Stimulated activated CD4-positive, alpha-beta T cell treated with anti-CD3 and anti-CD28 coated beads, Interleukin-1b, Interleukin-23, amount 100 ng/mL, for 1 hour (primary cell): ENCODE results near the gene VPS37D.
A peak's percentile ranks its signal among the peaks of the same experiment; 100 is the strongest.
"Not testable (repeated sequence)": the region's sequence is repeated elsewhere in the genome, so short reads cannot be mapped to it uniquely, and the experiment has no call there.

ENCODE experiments used
- DNase-seq, 2 donors: peaks; one replicate each; pipeline ENCODE4 v3.0.0-alpha.2; 2020; ENCODE audit warnings: low read depth in 2 of 2

The VPS37D gene

GRCh38 chr7:73706126-73707044 lies 38.8 kb downstream of the VPS37D start:
- no peak for DNase-seq

GRCh38 chr7:73707045-73707631 lies 39.5 kb downstream of the VPS37D start:
- no peak for DNase-seq

GRCh38 chr7:73708961-73709549 lies 41.4 kb downstream of the VPS37D start:
- DNase-seq: no peak

- DNase-seq: no peak
Measured at GRCh38 chr7:73712773-73713172, 45.1 kb downstream of the VPS37D start.

GRCh38 chr7:73713319-73713718 lies 45.7 kb downstream of the VPS37D start:
- DNase-seq: not testable (repeated sequence)

- no peak for DNase-seq
Measured at GRCh38 chr7:73715648-73716317, 48.2 kb downstream of the VPS37D start.

GRCh38 chr7:73716318-73716890 lies 48.8 kb downstream of the VPS37D start:
- DNase-seq: no peak

GRCh38 chr7:73717025-73717807 lies 49.6 kb downstream of the VPS37D start:
- no peak for DNase-seq

GRCh38 chr7:73717991-73718405 lies 50.4 kb downstream of the VPS37D start:
- DNase-seq: peak in 1 of 2 donors; percentile 47

- DNase-seq: no peak
Measured at GRCh38 chr7:73718438-73718881, 50.8 kb downstream of the VPS37D start.

GRCh38 chr7:73718905-73719805 lies 51.5 kb downstream of the VPS37D start, which contains the start of gene STX1A:
Gene STX1A, minus strand, starts transcription at chr7:73719669. Its CDS starts 38 bp downstream, at chr7:73719631.
- DNase-seq: peak in 1 of 2 donors; percentile 47

- no peak for DNase-seq
Measured at GRCh38 chr7:73719806-73720169, 52.2 kb downstream of the VPS37D start.

- DNase-seq: not testable (repeated sequence)
Measured at GRCh38 chr7:73720443-73720842, 52.8 kb downstream of the VPS37D start.

GRCh38 chr7:73721377-73721817 lies 53.8 kb downstream of the VPS37D start:
- DNase-seq: no peak
